Keratinocyte (primary cell): ENCODE measurements around the gene DHDH. TPM values are rescaled to one million over a fixed set of nuclear protein-coding genes. Genes with fewer than 3 reads are reported as not detected.

Source experiments
- DNase-seq: peaks from one replicate; pipeline ENCODE4 v3.0.0-alpha.2; 2011; ENCODE audit warnings: low read depth, missing footprints, low spot score
- FAIRE-seq: peaks from 2 replicates; lab custom pipeline; 2011; peaks lifted over from hg19 to GRCh38; lab: Jason Lieb, UNC
- H2AFZ ChIP-seq: 2 replicates; pipeline ENCODE4 v1.6.0; 2012; ENCODE audit warnings: low read length, control low read depth, inconsistent platforms; ENCODE audit not compliant: control insufficient read depth
- H3K27ac ChIP-seq: 2 replicates; pipeline ENCODE4 v1.5.1; 2011; ENCODE audit warnings: low read length; ENCODE audit not compliant: control insufficient read depth, insufficient read depth
- H3K27me3 ChIP-seq: 3 replicates; pipeline ENCODE4 v1.6.0; 2011; ENCODE audit warnings: low read length; ENCODE audit not compliant: control insufficient read depth, insufficient read depth; ENCODE audit errors: extremely low read depth
- H3K36me3 ChIP-seq, 2 experiments: 2 replicates in 1 of 2; 3 replicates in 1 of 2; pipeline ENCODE4 v1.5.1; 2011; ENCODE audit warnings: low read length in 2 of 2, mild to moderate bottlenecking in 1 of 2; ENCODE audit not compliant: control insufficient read depth in 2 of 2, insufficient read depth in 2 of 2; ENCODE audit errors: extremely low read depth in 1 of 2
- H3K4me1 ChIP-seq: 3 replicates; pipeline ENCODE4 v1.5.1; 2011; ENCODE audit warnings: low read length; ENCODE audit not compliant: control insufficient read depth, insufficient read depth; ENCODE audit errors: extremely low read depth
- H3K4me2 ChIP-seq: 3 replicates; pipeline ENCODE4 v1.6.0; 2011; ENCODE audit warnings: low read depth, low read length; ENCODE audit not compliant: control insufficient read depth, insufficient read depth; ENCODE audit errors: extremely low read depth
- H3K4me3 ChIP-seq, 3 experiments: fragments of 200-600 bp in 1 of 3; sonication (generic) in 1 of 3; 2 replicates in 2 of 3; 3 replicates in 1 of 3; pipeline ENCODE4 v1.5.1; 2011 to 2016; ENCODE audit warnings: low read length in 3 of 3, mild to moderate bottlenecking in 3 of 3, control low read depth in 2 of 3, inconsistent platforms in 1 of 3, low read depth in 1 of 3, mixed read lengths in 1 of 3, mixed run types in 1 of 3, moderate library complexity in 1 of 3; ENCODE audit not compliant: control insufficient read depth in 2 of 3, insufficient read depth in 2 of 3; ENCODE audit errors: extremely low read depth in 1 of 3
- H3K79me2 ChIP-seq: 2 replicates; pipeline ENCODE4 v1.6.0; 2012; ENCODE audit warnings: low read length; ENCODE audit not compliant: control insufficient read depth, insufficient read depth
- H3K9ac ChIP-seq: 3 replicates; pipeline ENCODE4 v1.6.0; 2011; ENCODE audit warnings: low read length; ENCODE audit not compliant: control insufficient read depth, insufficient read depth; ENCODE audit errors: extremely low read depth
- H3K9me1 ChIP-seq: 3 replicates; pipeline ENCODE4 v1.6.0; 2011; ENCODE audit warnings: low read length; ENCODE audit not compliant: control insufficient read depth, insufficient read depth; ENCODE audit errors: extremely low read depth
- H3K9me3 ChIP-seq: 2 replicates; pipeline ENCODE4 v1.5.1; 2012; ENCODE audit warnings: low read depth, low read length; ENCODE audit not compliant: control insufficient read depth
- H4K20me1 ChIP-seq: 3 replicates; pipeline ENCODE4 v1.6.0; 2011; ENCODE audit warnings: low read length; ENCODE audit not compliant: control insufficient read depth, insufficient read depth; ENCODE audit errors: extremely low read depth
- EZH2 ChIP-seq: IDR thresholded peaks from one replicate; pipeline ENCODE4 v1.6.1; 2012; ENCODE audit warnings: inconsistent platforms, mild to moderate bottlenecking, low read length, moderate library complexity
- dilution Hi-C: fragments of 300-500 bp; cut with MboI; formaldehyde crosslinking; loops from one replicate; pipeline ENCODE4 v1.7.0; 2020; ENCODE audit warnings: low sequenced_read_pairs; ENCODE audit not compliant: extremely low pct_ligation_motif_present
- polyA plus RNA-seq, 5 experiments: library from polyadenylated mRNA; depleted of rRNA in 3 of 5; stranded (reverse) in 3 of 5; stranded (forward) in 1 of 5; unstranded in 1 of 5; fragments of >200 nt; gene quantifications; 1 replicate in 1 of 5; 2 replicates in 3 of 5; 3 replicates in 1 of 5; pipeline versions ENCODE4 v1.2.1 to v1.2.3, GENCODE V29; 2011 to 2012; ENCODE audit warnings: missing spikeins in 2 of 5, low read depth in 1 of 5, low replicate concordance in 1 of 5
- TF ChIP-seq, protein P1 (sequence below), 3 experiments: IDR thresholded peaks in 1 of 3; conservative IDR thresholded peaks in 1 of 3; optimal IDR thresholded peaks in 1 of 3; 2 replicates in 2 of 3; 3 replicates in 1 of 3; pipeline versions ENCODE3 to v1.5.1; 2011; ENCODE audit warnings: low read length in 3 of 3, mild to moderate bottlenecking in 3 of 3, moderate library complexity in 2 of 3, control low read depth in 1 of 3, inconsistent platforms in 1 of 3; ENCODE audit not compliant: insufficient read depth in 2 of 3; ENCODE audit errors: extremely low read depth in 1 of 3

The DHDH gene
- polyA plus RNA-seq, 1 donor (not counting 4 experiments of a cell fraction or from before 2014, with no cell fraction given) = 0.45 TPM

DNA sequence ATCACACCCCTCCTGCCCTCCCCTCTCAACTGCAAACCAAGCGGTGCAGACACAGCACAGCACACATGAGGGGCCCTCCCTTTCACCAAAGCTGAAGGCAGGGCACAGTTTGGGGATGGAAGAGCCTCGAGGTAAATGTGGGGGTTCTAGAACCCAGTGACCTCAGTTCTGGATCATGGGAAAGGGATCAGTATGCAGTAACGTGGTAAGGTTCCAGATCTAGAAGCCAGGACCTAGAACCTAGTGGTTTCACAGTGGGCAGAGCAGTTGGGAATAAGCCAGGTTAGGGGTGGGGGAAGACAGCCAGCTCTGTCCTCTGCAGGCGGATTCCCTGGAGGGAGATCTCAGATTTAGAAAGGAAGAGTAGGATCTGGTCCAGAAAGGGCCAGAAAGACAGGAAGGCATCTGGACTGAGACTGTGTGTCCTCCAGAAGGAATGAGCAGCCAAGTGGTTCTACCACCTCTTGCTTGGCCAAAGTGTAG, 34.7 kb downstream of the DHDH start:
- peaks cover 4% of the 10 kb centered on the region for H3K9me1 ChIP-seq
- H3K9me3 ChIP-seq = no peaks in the 10 kb centered on the region
- no peak overlapping the region for H3K27ac ChIP-seq
- TF ChIP-seq, protein P1, sequence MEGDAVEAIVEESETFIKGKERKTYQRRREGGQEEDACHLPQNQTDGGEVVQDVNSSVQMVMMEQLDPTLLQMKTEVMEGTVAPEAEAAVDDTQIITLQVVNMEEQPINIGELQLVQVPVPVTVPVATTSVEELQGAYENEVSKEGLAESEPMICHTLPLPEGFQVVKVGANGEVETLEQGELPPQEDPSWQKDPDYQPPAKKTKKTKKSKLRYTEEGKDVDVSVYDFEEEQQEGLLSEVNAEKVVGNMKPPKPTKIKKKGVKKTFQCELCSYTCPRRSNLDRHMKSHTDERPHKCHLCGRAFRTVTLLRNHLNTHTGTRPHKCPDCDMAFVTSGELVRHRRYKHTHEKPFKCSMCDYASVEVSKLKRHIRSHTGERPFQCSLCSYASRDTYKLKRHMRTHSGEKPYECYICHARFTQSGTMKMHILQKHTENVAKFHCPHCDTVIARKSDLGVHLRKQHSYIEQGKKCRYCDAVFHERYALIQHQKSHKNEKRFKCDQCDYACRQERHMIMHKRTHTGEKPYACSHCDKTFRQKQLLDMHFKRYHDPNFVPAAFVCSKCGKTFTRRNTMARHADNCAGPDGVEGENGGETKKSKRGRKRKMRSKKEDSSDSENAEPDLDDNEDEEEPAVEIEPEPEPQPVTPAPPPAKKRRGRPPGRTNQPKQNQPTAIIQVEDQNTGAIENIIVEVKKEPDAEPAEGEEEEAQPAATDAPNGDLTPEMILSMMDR (optimal IDR thresholded peaks at IDR 0.05 in 1 of 3, IDR thresholded peaks at IDR 0.05 in 1 of 3, conservative IDR thresholded peaks at IDR 0.05 in 1 of 3; ENCODE audit: extremely low read depth in 1 of 3, insufficient read depth in 2 of 3, low read length in 3 of 3) = no peak
- TF ChIP-seq EZH2 = no peak
- no peak for FAIRE-seq
- H3K79me2 ChIP-seq = peaks cover 7% of the 10 kb centered on the region
- peaks cover 25% of the 10 kb centered on the region for H3K4me1 ChIP-seq
- H3K27me3 ChIP-seq = no peaks in the 10 kb centered on the region
- H3K4me3 ChIP-seq = no peak overlapping the region
- H2AFZ ChIP-seq = no peak overlapping the region
- peaks cover 6% of the 10 kb centered on the region for H4K20me1 ChIP-seq
- H3K4me2 ChIP-seq = no peak overlapping the region
- dilution Hi-C loops = no loop called here
- no peak overlapping the region for H3K9ac ChIP-seq
- peaks cover 18 to 24% of the 10 kb centered on the region in 2 experiments for H3K36me3 ChIP-seq
- DNase-seq = no peak

DNA sequence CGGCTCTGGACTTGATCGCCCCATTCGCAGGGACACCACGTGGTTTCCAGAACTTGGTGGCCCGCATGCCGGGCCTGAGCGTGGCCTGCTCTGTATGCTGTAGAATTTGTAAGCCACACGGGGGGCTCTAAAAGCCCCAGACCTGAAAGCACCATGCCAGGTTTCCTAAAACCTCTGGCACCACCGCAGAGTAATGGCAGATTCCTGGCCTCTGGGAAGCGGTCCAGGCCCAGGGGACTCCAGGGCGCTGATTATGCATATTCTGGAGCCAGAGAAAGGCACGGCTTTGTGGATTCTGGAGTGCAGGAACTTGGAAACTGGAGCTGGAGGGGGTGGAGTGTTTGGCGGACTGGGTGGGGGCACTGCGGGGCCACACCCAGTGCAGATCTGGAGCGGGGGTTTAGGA, 35.3 kb downstream of the DHDH start:
- no peak overlapping the region for H3K4me3 ChIP-seq
- no peak overlapping the region for H3K9ac ChIP-seq
- peaks cover 7% of the 10 kb centered on the region for H3K79me2 ChIP-seq
- H3K4me1 ChIP-seq = peaks cover 19% of the 10 kb centered on the region
- TF ChIP-seq EZH2 = no peak
- TF ChIP-seq, protein P1 (optimal IDR thresholded peaks at IDR 0.05 in 1 of 3, IDR thresholded peaks at IDR 0.05 in 1 of 3, conservative IDR thresholded peaks at IDR 0.05 in 1 of 3; ENCODE audit: extremely low read depth in 1 of 3, insufficient read depth in 2 of 3, low read length in 3 of 3) = no peak
- H3K4me2 ChIP-seq = no peak overlapping the region
- FAIRE-seq = no peak
- H2AFZ ChIP-seq = no peak overlapping the region
- no peak overlapping the region for H3K27ac ChIP-seq
- H3K36me3 ChIP-seq = peaks cover 20 to 24% of the 10 kb centered on the region in 2 experiments
- peaks cover 4% of the 10 kb centered on the region for H3K9me1 ChIP-seq
- H3K27me3 ChIP-seq = no peaks in the 10 kb centered on the region
- dilution Hi-C loops = no loop called here
- no peaks in the 10 kb centered on the region for H3K9me3 ChIP-seq
- DNase-seq = no peak
- peaks cover 6% of the 10 kb centered on the region for H4K20me1 ChIP-seq
